Activated CD4-positive, alpha-beta T cell treated with anti-CD3 and anti-CD28 coated beads, Interleukin-2, amount 10 ng/mL, durations not matched to agents 7 days and 5 days (primary cell): ENCODE measurements around the gene PHLDA2. TPM values are rescaled to one million over a fixed set of nuclear protein-coding genes. Genes with fewer than 3 reads are reported as not detected.
A peak's percentile ranks its signal among the peaks of the same experiment; 100 is the strongest.

Source experiments
- CTCF ChIA-PET: fragments of 350-600 bp; sonication (Branson Sonifier 250); formaldehyde crosslinking; loops from one replicate; lab custom pipeline; 2021; ENCODE audit warnings: antibody characterized with exemption; lab: Charles Lee
- POLR2A ChIA-PET: fragments of 350-600 bp; sonication (Branson Sonifier 250); formaldehyde crosslinking; loops from one replicate; lab custom pipeline; 2021; ENCODE audit warnings: antibody characterized with exemption; lab: Charles Lee
- DNase-seq: peaks from one replicate; pipeline ENCODE4 v3.0.0-alpha.2; 2020
- H3K27ac Mint-ChIP-seq: one replicate; pipeline ENCODE4 v1.8.0; 2021; ENCODE audit warnings: mild to moderate bottlenecking, moderate library complexity, mixed read lengths
- H3K27me3 Mint-ChIP-seq: one replicate; pipeline ENCODE4 v1.8.0; 2021; ENCODE audit warnings: mixed read lengths
- H3K36me3 Mint-ChIP-seq: one replicate; pipeline ENCODE4 v1.8.0; 2021; ENCODE audit warnings: low read depth, mixed read lengths
- H3K4me1 Mint-ChIP-seq: one replicate; pipeline ENCODE4 v1.8.0; 2021; ENCODE audit warnings: mixed read lengths
- H3K4me3 Mint-ChIP-seq: one replicate; pipeline ENCODE4 v1.8.0; 2021; ENCODE audit warnings: mild to moderate bottlenecking, moderate library complexity, mixed read lengths
- H3K9me3 Mint-ChIP-seq: one replicate; pipeline ENCODE4 v1.8.0; 2021; ENCODE audit warnings: mixed read lengths
- total RNA-seq, 2 experiments: library from RNA; stranded (reverse); gene quantifications; one replicate each; pipeline ENCODE4 v1.2.3, GENCODE V29; 2021

PHLDA2 gene
- total RNA-seq, 2 experiments from 2014 or later: 0.35 to 0.45 TPM

DNA sequence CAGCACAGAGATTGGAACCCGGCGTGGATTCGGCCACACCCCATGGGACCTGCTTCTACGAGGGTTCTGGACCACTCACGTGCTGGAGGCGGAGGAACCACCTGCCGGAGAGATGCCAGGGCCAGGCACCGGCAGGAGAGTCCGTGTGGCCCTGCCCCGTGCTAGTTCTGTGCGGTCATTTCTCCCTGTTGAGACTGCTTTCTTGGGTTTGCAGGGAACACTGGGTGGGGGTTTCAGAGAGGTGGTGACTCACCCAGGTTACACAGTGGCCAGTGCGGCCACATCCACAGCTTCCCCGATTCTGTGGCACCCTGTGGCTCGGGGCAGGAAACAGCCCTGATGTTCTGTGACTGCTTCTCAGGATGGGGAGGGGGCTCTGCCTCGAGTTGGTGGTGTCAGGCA, 3.6 kb upstream of the PHLDA2 start:
- Mint-ChIP-seq H3K36me3 (peaks cover 8% of the 10 kb centered on the region), H3K9me3 (peaks cover 8% of the 10 kb centered on the region), H3K27ac (peak overlapping the region; percentile 9), H3K4me1 (peaks cover 33% of the 10 kb centered on the region), H3K4me3 (no peak overlapping the region), H3K27me3 (peaks cover 15% of the 10 kb centered on the region)
- CTCF ChIA-PET: interaction anchor here (0.9 to 1.6 kb wide), 7 partner anchors 9 to 401 kb away, joined by 3 to 8 read pairs (median 4); no protein-coding TSS in a partner anchor
- POLR2A ChIA-PET: no interaction called here
- no peak for DNase-seq

DNA sequence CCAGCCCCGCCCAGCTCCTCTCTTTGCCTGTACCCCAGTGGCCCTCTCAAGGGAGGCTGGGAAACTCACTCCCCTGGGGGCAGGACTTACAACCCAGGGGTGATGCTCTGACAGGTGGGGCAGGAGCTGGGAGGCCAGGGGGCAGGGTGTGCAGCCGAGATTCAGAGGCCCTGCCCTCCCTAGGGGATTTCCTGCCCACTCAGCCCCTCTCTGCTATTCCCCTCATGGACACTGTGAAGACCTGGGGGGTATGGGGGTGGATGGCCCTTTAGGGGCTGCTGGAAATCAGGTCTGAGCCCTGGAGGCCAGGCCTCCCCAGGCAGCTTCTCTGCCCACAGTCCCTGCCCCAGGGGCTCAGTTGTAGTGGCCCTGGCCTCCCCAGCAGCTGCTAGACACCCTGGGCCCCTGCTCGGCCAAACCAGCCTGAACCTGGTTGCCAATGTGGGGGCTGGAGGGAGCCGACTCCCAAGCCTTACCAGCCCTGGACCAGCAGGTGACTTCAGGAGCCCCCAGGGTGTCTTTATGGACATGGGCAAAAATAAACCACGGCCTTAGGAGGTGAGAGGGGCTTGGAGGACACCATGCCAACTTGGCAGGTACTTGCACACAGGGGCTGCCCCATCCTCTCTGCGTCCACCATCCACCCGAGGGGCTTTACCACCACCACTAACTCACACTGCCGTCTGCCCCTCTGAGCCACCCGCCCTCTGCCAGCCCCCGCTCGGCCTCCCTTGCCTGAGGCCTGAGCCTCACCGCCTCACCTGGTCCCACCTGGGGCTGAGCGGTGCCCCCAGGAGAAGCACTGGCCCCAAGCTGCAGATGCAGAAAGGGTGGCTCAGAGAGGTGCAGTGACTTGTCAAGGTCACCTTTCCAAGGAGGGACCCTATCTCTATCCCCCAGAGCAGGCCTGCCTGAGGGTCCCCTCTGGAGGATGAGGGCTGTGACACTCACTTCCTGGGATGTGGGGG, 2.8 kb upstream of the PHLDA2 start:
- Mint-ChIP-seq H3K27me3 (peaks cover 22% of the 10 kb centered on the region), H3K27ac (peak overlapping the region; percentile 14), H3K4me1 (peaks cover 36% of the 10 kb centered on the region), H3K4me3 (no peak overlapping the region), H3K36me3 (peaks cover 2% of the 10 kb centered on the region), H3K9me3 (peaks cover 2% of the 10 kb centered on the region)
- POLR2A ChIA-PET: no interaction called here
- no peak for DNase-seq
- CTCF ChIA-PET: interaction anchor here (1.1 to 2.8 kb wide), 6 partner anchors 10 to 400 kb away, joined by 3 to 15 read pairs (median 6); no protein-coding TSS in a partner anchor

DNA sequence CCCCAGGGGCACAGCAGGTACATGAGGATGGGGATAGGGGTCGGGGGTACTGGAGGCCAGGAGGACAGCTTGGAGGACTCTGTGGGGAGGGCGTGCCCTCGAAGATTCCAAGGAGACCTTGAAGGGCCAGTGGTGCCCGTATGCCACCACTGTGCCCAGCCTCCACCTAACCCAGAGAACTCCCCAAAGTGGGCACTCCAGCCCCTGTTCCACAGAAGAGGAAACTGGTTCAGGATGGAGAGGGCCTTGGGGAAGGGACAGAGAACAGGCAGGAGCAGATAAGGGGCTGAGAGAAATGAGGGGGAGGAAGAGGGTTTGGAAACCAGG, 2.2 kb upstream of the PHLDA2 start:
- ChIA-PET POLR2A (no interaction called here), CTCF (interaction anchor here (1.1 to 2.8 kb wide), 4 partner anchors 11 to 399 kb away, joined by 3 to 15 read pairs (median 6); no protein-coding TSS in a partner anchor)
- Mint-ChIP-seq H3K27me3 (peaks cover 29% of the 10 kb centered on the region), H3K9me3 (peaks cover under 1% of the 10 kb centered on the region), H3K4me3 (no peak overlapping the region), H3K36me3 (no peaks in the 10 kb centered on the region), H3K4me1 (peaks cover 36% of the 10 kb centered on the region), H3K27ac (no peak overlapping the region)
- no peak for DNase-seq

DNA sequence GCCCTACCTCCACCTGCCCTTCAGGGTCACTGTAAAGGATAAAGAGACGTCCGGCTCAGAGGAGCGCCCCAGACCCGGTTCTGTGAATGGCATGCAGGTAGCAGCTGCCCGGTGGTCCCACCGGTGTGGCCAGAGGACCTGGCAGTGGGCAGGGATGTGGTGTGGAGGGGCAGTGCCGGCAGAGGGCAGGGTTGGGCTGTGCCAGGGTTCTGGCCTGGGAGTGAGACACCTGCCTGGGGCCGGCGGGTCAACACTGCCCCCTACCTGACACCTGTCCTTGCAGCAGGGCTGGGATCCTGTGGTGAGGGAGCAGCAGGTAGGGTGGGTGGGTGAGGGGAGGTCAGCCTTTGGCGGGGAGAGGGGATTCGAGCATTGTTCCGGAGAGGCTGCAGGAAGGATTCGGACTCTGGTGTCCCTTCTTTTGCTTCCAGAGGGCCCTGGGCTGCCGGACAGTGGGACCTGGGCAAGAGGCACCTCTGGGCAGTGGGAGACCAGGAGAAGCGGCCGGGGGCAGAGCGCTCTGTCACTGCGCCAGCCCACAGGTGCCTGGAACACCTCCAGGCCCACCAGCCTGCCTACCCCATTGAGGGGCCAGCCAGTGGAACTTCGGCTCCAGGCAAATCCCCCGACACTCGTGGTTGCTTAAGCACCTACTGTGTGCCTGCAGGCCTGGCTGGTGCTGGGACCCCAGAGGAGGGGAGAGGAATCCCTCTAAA, 1.6 kb upstream of the PHLDA2 start:
- Mint-ChIP-seq H3K9me3 (peaks cover 2% of the 10 kb centered on the region), H3K27ac (no peak overlapping the region), H3K4me1 (peaks cover 36% of the 10 kb centered on the region), H3K36me3 (no peaks in the 10 kb centered on the region), H3K27me3 (peaks cover 30% of the 10 kb centered on the region), H3K4me3 (peak overlapping the region; percentile 53)
- CTCF ChIA-PET: interaction anchor here (0.7 to 2.8 kb wide), 17 partner anchors 9 to 399 kb away, joined by 3 to 15 read pairs (median 5); a partner anchor contains a TSS
- POLR2A ChIA-PET: no interaction called here
- DNase-seq: peak; percentile 50

DNA sequence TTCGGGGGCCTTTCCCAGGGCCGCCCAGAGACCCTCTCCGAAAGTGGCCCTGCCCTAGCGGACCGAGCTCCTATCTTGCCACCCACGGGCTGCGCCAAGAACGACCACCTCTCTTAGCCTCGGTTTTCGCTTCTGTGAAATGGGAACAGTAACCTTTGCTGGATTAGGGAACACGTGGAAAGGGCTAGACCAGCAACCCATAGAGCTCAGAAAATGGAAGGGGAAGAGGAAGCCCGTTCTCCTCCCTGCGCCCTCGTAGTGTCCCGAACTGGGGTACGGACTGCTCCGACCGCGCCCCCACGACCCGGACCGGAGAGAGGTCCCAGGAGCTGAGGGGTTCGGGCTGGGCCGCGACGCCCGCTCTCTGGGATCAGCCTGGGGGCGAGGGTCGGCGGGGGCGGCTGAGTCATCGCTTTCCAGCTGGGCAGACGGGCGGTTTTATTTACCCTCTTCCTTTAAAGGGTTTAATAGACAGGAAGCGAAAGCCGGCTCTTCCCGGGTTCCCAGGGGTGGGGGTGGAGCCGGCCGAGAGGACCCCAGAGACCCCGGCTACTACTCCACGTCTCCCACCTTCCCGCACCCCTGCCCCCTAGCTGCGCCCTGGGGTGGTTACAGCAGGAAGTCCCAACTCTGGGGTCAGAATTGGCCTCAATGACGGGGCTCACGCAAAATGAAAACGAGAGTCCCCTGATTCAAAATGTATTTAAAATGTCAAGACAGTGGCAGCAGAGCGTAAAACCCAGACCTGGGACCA, 907 bp upstream of the PHLDA2 start:
- Mint-ChIP-seq H3K9me3 (peaks cover 2% of the 10 kb centered on the region), H3K4me1 (peaks cover 36% of the 10 kb centered on the region), H3K36me3 (no peaks in the 10 kb centered on the region), H3K27ac (peak overlapping the region; percentile 14), H3K27me3 (peaks cover 30% of the 10 kb centered on the region), H3K4me3 (peak overlapping the region; percentile 57)
- ChIA-PET CTCF (interaction anchor here (0.7 to 2.8 kb wide), 21 partner anchors 10 to 530 kb away, joined by 3 to 15 read pairs (median 4); partner anchors contain the start of gene TSSC4), POLR2A (interaction anchor here (0.6 to 0.7 kb wide), 2 partner anchors 27 to 32 kb away, joined by 3 to 7 read pairs; no protein-coding TSS in a partner anchor)
- peak; percentile 34 for DNase-seq

DNA sequence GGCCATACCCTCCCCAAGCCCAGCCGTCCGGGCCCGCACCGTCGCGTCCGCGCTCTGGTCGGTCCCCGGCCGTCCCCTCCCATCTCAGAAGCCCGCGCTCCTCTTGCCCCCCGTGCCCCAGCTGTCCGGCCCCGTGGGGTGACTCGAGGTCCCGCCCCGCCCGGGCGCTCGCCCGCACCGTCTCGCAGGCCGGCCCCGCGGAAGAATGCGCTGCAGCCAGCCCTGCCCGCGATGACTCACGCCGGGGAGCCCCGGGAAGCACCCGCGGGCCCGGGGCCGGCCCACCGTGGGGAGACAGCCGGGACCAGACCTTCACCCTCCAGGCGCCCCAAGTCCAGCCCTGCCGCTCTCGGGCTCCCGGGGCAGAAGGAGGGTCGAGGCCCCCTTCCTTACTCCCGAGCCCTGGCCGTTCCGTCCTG, 320 bp upstream of the PHLDA2 start:
- H3K36me3 Mint-ChIP-seq: no peaks in the 10 kb centered on the region
- H3K4me3 Mint-ChIP-seq: peak overlapping the region; percentile 57
- H3K4me1 Mint-ChIP-seq: peaks cover 36% of the 10 kb centered on the region
- H3K27me3 Mint-ChIP-seq: peaks cover 30% of the 10 kb centered on the region
- peaks cover 2% of the 10 kb centered on the region for H3K9me3 Mint-ChIP-seq
- ChIA-PET CTCF (interaction anchor here (1.0 to 2.8 kb wide), 18 partner anchors 9 to 529 kb away, joined by 3 to 15 read pairs (median 5); partner anchors contain the start of gene TSSC4), POLR2A (interaction anchor here (0.6 to 0.7 kb wide), 2 partner anchors 26 to 31 kb away, joined by 3 to 7 read pairs; no protein-coding TSS in a partner anchor)
- no peak overlapping the region for H3K27ac Mint-ChIP-seq
- peak; percentile 22 for DNase-seq

DNA sequence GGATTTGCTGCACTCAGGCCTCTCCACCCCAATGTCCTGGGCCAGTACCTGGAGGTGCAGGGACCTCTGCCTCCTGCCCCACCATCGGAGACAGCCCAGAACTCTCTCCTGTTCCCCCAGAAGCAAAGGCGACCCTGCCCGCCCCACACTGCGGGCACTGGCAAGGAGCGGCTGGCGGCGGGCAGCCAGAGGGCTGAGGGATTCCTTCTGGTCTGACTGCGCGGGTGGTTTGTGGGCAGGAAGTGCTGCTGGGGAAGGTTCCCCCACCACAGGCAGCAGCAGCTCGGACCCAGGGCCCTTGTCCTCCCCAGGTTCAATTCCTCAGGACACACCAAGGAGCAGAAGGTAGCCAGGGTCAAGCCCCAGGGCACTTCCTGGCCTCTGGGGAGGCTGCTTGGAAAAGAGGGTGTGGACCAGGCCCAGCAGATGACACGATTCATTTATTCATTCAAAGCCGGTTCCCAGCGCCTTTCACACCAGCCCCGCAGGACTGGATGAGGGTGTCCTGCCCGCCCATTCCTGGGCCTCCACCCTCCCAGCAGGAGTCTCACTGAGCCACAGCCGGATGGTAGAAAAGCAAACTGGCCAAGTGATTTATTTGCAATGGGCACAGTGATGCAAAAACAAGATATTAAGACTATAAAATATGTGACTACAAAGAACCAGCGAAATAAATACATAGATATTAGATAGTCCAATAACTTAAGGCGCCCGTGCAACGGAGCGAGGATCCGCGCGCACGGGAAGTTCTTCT, 1.2 kb downstream of the PHLDA2 start:
- ChIA-PET POLR2A (no interaction called here), CTCF (interaction anchor here (1.7 to 2.1 kb wide), 3 partner anchors 35 to 527 kb away, joined by 5 to 7 read pairs (median 5); partner anchors contain the start of gene TSSC4)
- H3K27me3 Mint-ChIP-seq: peaks cover 30% of the 10 kb centered on the region
- no peak overlapping the region for H3K27ac Mint-ChIP-seq
- H3K9me3 Mint-ChIP-seq: peaks cover 2% of the 10 kb centered on the region
- no peaks in the 10 kb centered on the region for H3K36me3 Mint-ChIP-seq
- DNase-seq: no peak
- H3K4me1 Mint-ChIP-seq: peaks cover 26% of the 10 kb centered on the region
- peak overlapping the region; percentile 27 for H3K4me3 Mint-ChIP-seq

DNA sequence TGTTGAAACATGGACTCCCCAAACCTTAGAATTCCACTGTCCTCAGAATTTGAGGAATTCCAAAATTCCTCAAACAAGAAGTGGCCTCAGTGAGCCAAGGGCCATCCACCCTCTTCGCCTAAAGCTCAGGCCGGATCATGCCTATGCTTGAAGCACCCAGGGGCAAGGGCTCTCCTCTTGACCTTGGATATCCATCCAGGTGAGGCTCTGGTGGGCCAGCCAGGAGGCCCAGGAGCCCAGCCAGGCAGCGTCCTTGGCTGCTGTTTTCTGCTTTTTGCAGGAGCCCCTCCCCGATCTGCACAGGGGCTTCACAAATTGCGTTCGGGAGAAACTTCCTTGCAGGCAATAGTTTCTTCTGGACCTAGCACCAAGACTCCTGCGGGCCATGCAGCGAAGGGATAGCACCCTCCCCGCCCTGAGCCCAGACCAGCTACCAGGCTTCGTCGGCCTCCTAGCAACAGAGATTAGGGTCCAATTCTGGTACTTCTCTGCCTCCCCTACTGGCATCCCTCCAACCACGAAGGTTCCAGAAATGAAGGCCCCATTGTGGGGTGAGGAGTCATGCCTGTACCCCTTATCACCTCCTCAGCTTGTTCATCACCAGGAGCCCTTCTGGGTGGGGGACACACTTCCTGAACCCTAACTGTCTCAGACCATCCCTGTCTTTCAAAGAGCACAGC, 2.0 kb downstream of the PHLDA2 start:
- Mint-ChIP-seq H3K27ac (no peak overlapping the region), H3K36me3 (no peaks in the 10 kb centered on the region), H3K4me1 (peaks cover 21% of the 10 kb centered on the region), H3K27me3 (peaks cover 30% of the 10 kb centered on the region), H3K4me3 (no peak overlapping the region), H3K9me3 (peaks cover 2% of the 10 kb centered on the region)
- no peak for DNase-seq
- ChIA-PET CTCF (interaction anchor here (1.7 kb wide), 1 partner anchor 35 kb away, joined by 5 read pairs; no protein-coding TSS in a partner anchor), POLR2A (interaction anchor here (0.9 kb wide), 1 partner anchor 40 kb away, joined by 3 read pairs; no protein-coding TSS in a partner anchor)

DNA sequence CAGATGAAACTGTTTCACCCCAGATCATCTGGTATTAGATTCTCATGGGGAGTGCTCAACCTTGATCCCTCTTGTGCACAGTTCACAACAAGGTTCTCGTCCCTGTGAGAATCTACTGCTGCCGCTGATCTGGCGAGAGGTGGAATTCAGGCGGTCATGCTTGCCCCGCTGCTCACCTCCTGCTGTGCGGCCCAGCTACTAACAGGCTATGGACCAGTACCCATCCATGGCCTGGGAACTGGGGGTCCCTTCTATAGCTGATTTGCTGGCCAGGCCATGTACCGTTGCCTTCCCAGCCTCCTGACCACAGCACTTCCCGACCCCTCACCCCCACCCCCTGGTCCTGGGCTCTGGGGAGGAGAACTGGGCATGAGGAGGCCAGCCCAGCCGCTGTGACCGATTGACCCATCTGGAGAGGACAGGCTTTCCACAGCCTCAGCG, 2.6 kb downstream of the PHLDA2 start:
- no peak overlapping the region for H3K27ac Mint-ChIP-seq
- peaks cover 2% of the 10 kb centered on the region for H3K9me3 Mint-ChIP-seq
- H3K4me3 Mint-ChIP-seq: no peak overlapping the region
- H3K4me1 Mint-ChIP-seq: peaks cover 21% of the 10 kb centered on the region
- DNase-seq: no peak
- POLR2A ChIA-PET: interaction anchor here (0.9 kb wide), 1 partner anchor 39 kb away, joined by 3 read pairs; no protein-coding TSS in a partner anchor
- H3K36me3 Mint-ChIP-seq: no peaks in the 10 kb centered on the region
- CTCF ChIA-PET: interaction anchor here (1.0 kb wide), 1 partner anchor 11 kb away, joined by 3 read pairs; no protein-coding TSS in a partner anchor
- H3K27me3 Mint-ChIP-seq: peaks cover 30% of the 10 kb centered on the region

DNA sequence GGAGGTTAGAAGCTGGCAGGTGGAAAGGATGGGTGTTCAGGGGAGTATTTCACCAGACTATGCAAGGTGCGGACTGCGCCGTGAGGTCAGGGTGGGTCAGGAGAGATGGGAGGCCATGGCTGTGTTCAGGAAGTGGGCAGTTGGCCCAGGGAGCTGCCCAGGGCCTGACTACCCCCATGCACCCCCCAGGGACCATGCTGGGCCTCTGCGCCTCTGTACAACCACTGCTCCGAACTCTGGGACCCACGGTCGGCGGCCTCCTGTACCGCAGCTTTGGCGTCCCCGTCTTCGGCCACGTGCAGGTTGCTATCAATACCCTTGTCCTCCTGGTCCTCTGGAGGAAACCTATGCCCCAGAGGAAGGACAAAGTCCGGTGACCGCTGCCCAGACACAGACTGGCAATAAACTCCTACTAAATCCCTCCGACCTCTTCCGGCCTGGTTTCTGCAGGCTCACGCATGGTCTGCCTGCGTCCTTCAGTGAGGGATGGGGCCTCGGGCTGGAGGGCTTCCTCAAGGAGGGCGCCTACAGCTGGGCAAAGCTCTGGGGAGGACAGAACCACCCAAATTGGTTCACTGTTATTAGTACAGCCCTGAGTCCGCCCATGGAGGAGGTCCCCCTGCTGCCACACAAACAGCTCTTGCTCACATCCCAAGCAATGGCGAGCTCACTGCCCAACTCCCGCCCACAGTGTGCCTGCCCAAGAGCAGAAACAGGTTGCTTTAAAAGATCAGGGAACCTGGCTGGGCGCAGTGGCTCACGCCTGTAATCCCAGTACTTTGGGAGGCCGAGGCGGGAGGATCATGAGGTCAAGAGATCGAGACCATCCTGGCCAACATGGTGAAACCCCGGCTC, 4.2 kb downstream of the PHLDA2 start:
- Mint-ChIP-seq H3K4me3 (no peak overlapping the region), H3K27me3 (peaks cover 28% of the 10 kb centered on the region), H3K27ac (no peak overlapping the region), H3K9me3 (peaks cover 2% of the 10 kb centered on the region), H3K36me3 (no peaks in the 10 kb centered on the region), H3K4me1 (peaks cover 16% of the 10 kb centered on the region)
- ChIA-PET CTCF (no interaction called here), POLR2A (no interaction called here)
- no peak for DNase-seq
